Stimulated activated CD4-positive, alpha-beta T cell treated with anti-CD3 and anti-CD28 coated beads, Interleukin-1b, Interleukin-23, amount 100 ng/mL, for 1 hour (primary cell): ENCODE data around the gene VSIG10L2.
"Not testable (repeated sequence)": the region's sequence is repeated elsewhere in the genome, so short reads cannot be mapped to it uniquely, and the experiment has no call there.

Experiments
- DNase-seq, 2 donors: peaks; one replicate each; pipeline ENCODE4 v3.0.0-alpha.2; 2020; ENCODE audit warnings: low read depth in 2 of 2

Gene VSIG10L2

GRCh38 chr11:125967515-125967914, 21.7 kb downstream of the VSIG10L2 start:
- DNase-seq = no peak

DNA sequence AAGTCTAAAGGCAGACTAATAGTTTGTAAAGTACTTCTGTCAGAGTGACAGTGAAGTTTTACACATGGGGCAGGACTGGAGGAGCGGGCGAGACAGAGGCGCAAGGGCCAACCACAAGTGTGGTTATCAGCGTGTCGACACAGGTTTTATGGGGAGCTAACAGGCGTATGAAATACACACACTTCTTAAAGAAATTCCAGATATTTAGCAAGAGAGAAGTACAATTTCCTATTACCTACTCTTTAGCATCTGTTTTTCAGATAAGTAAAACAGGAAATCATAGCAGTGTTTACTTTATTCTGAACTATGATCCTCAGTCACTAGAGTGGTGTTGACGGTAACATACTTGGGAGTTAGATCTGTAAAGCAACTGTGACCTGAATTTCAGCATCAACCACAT, 22.5 kb downstream of the VSIG10L2 start:
- no peak for DNase-seq

- DNase-seq = no peak
Measured at GRCh38 chr11:125971618-125972017, 25.8 kb downstream of the VSIG10L2 start.

- DNase-seq = no peak
Measured at GRCh38 chr11:125974284-125974683, 28.4 kb downstream of the VSIG10L2 start.

- DNase-seq = no peak
Measured at GRCh38 chr11:125975634-125976033, 29.8 kb downstream of the VSIG10L2 start.

DNA sequence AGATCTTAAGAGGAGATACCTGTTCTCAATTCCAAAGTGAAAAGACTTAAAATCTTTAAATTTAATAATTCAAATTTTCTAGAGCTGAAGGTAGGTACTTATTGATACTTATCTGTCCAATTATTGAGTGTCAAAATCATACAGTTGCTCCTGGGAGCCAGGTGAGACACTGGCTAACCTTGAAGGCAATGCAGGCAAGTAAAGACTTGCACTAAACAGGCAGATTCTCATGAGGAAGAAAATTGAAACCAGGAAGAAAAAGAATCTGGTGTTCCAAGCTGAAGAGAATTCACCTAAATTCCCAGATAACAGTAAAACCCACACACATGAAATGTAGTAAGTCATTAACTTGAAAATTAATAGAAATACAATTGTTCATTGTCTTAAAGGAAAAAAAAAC, 30.3 kb downstream of the VSIG10L2 start:
- no peak for DNase-seq

- no peak for DNase-seq
Measured at GRCh38 chr11:125977333-125977732, 31.5 kb downstream of the VSIG10L2 start.

- DNase-seq = no peak
Measured at GRCh38 chr11:125978181-125978716, 32.4 kb downstream of the VSIG10L2 start.

- no peak for DNase-seq
Measured at GRCh38 chr11:125978778-125979407, 33.0 kb downstream of the VSIG10L2 start.

GRCh38 chr11:125979511-125979910, 33.7 kb downstream of the VSIG10L2 start:
- DNase-seq = no peak

GRCh38 chr11:125980436-125980835, 34.6 kb downstream of the VSIG10L2 start:
- no peak for DNase-seq

- no peak for DNase-seq
Measured at GRCh38 chr11:125982348-125982730, 36.5 kb downstream of the VSIG10L2 start.

DNA sequence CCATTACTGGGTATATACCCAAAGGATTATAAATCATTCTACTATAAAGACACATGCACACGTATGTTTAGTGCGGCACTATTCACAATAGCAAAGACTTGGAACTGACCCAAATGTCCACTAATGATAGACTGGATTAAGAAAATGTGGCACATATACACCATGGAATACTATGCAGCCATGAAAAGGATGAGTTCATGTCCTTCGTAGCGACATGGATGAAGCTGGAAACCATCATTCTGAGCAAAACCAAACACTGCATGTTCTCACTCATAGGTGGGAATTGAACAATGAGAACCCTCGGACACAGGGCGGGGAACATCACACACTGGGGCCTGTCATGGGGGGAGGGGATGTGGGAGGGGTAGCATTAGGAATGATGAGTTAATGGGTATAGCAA, 40.1 kb downstream of the VSIG10L2 start:
- not testable (repeated sequence) for DNase-seq

DNA sequence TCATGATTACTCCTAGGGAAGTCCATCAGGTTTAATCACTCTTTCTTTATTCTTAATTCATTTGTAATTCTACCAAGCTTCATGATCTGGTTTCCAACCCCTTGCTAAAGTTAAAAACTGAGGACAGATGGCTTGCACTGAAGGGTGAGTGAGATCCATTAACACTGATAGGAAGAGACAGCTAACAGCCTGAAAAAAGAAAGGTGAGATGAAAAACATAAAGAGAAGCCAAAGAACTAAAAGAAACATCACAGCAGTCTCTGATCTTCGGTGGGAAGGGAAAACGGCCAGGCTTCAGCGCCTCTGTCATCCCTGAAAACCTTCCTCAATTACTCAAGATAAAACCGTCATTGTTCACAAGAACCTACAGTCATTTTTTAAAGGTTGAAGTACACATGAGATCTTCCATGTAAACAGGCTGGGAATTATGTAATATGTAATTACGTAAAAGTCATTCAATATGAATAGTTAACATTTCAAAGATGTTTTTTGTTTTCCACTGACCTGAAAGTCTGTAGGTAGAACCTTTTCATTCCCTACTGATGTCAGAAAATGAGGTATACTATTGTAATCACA, 41.3 kb downstream of the VSIG10L2 start:
- DNase-seq = no peak

DNA sequence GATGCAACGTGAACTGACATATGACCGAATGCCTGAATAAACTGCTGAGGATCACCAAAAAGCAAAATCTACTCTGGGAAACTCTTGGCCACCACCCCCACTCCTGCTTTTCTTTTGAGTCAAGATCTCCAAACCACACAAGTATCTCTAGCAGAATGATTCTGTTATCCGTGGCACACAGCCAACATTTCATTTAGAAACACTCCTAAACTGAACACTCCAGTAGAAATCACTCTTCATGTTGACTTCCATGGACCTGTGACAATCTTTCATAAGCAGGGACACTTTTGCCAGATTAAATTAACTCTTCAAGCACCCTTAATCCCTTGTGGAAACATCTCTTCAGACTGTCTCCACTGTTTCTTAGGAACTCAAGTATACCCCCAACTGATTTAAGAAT, 44.4 kb downstream of the VSIG10L2 start:
- DNase-seq = no peak

- DNase-seq = no peak
Measured at GRCh38 chr11:125992893-125993292, 47.0 kb downstream of the VSIG10L2 start.

- no peak for DNase-seq
Measured at GRCh38 chr11:125994509-125994908, 48.7 kb downstream of the VSIG10L2 start.

DNA sequence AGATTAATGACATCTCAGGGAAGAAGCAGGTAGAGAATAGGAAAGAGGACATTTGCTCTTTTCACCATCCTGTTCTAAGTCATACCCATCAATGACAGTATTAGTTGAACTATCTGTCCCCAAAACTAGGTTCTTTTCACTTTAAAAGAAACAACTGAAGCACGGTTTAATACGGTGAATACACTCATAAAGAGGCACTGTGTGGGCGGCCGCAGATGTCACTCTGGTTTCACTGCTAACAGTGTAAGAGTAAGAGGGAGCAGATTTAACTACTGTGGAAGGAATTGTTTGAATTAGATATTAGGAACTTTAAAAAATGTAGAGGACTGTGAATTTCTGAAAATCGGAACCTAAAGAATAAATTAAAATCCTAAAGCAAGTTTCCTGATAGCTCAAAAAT, 49.5 kb downstream of the VSIG10L2 start:
- DNase-seq = peak in 1 of 2 donors; percentile 4

GRCh38 chr11:125998267-125998666, 52.4 kb downstream of the VSIG10L2 start:
- no peak for DNase-seq

GRCh38 chr11:125999234-125999880, 53.5 kb downstream of the VSIG10L2 start:
- DNase-seq = no peak

GRCh38 chr11:126002181-126002580, 56.3 kb downstream of the VSIG10L2 start:
- DNase-seq = no peak
